Measurements from ENCODE around the gene MGMT.

The MGMT gene

GRCh38 chr10:129497013-129497412, 30.0 kb downstream of the MGMT start:
- CTCF ChIA-PET: no interaction called here
- H3K27ac ChIP-seq: no peak overlapping the region
- TF ChIP-seq CTCF (conservative IDR thresholded peaks at IDR 0.05; ENCODE audit: low read depth): no peak
- DNase-seq (ENCODE audit: low spot score): no peak
- POLR2A ChIA-PET (ENCODE audit: low non-redundant PET): no interaction called here

GRCh38 chr10:129498680-129499079, 31.6 kb downstream of the MGMT start:
- CTCF ChIA-PET: interaction anchor here (0.7 kb wide), 1 partner anchor 197 kb away, joined by 3 read pairs; no protein-coding TSS in a partner anchor
- no peak for TF ChIP-seq CTCF (conservative IDR thresholded peaks at IDR 0.05; ENCODE audit: low read depth)
- POLR2A ChIA-PET (ENCODE audit: low non-redundant PET): no interaction called here
- no peak for DNase-seq (ENCODE audit: low spot score)
- no peak overlapping the region for H3K27ac ChIP-seq

GRCh38 chr10:129500617-129501339, 33.7 kb downstream of the MGMT start:
- ChIA-PET POLR2A (ENCODE audit: low non-redundant PET) (no interaction called here), CTCF (no interaction called here)
- no peak for DNase-seq (ENCODE audit: low spot score)
- H3K27ac ChIP-seq: peak overlapping the region; percentile 70
- TF ChIP-seq CTCF (conservative IDR thresholded peaks at IDR 0.05; ENCODE audit: low read depth): no peak

- POLR2A ChIA-PET (ENCODE audit: low non-redundant PET): no interaction called here
- TF ChIP-seq CTCF (conservative IDR thresholded peaks at IDR 0.05; ENCODE audit: low read depth): no peak
- DNase-seq (ENCODE audit: low spot score): no peak
- no peak overlapping the region for H3K27ac ChIP-seq
- CTCF ChIA-PET: interaction anchor here (0.6 kb wide), 1 partner anchor 22 kb away, joined by 3 read pairs; no protein-coding TSS in a partner anchor
These were observed 34.8 kb downstream of the MGMT start for GRCh38 chr10:129501652-129502436.

GRCh38 chr10:129502448-129502847, 35.4 kb downstream of the MGMT start:
- no peak overlapping the region for H3K27ac ChIP-seq
- ChIA-PET CTCF (no interaction called here), POLR2A (ENCODE audit: low non-redundant PET) (no interaction called here)
- no peak for DNase-seq (ENCODE audit: low spot score)
- no peak for TF ChIP-seq CTCF (conservative IDR thresholded peaks at IDR 0.05; ENCODE audit: low read depth)

GRCh38 chr10:129505500-129506075, 38.5 kb downstream of the MGMT start:
- ChIA-PET POLR2A (ENCODE audit: low non-redundant PET) (no interaction called here), CTCF (no interaction called here)
- no peak for TF ChIP-seq CTCF (conservative IDR thresholded peaks at IDR 0.05; ENCODE audit: low read depth)
- H3K27ac ChIP-seq: no peak overlapping the region
- peak; percentile 36 for DNase-seq (ENCODE audit: low spot score)
